SJSA1 (cell line): ENCODE results near the gene ARHGAP42. TPM values are rescaled to one million over a fixed set of nuclear protein-coding genes. Genes with fewer than 3 reads are reported as not detected.
"Not testable (repeated sequence)": the region's sequence is repeated elsewhere in the genome, so short reads cannot be mapped to it uniquely, and the experiment has no call there.

Source experiments
- DNase-seq, 2 experiments: peaks; one replicate each; pipeline ENCODE4 v3.0.0-alpha.2; 2015 to 2020; ENCODE audit warnings: low spot score in 2 of 2, low read depth in 1 of 2
- H3K27ac ChIP-seq: fragments of 250-450 bp; sonication (Bioruptor Pico); 2 replicates; pipeline ENCODE4 v1.5.1; 2020; ENCODE audit warnings: mild to moderate bottlenecking, moderate library complexity
- H3K27me3 ChIP-seq: fragments of 250-450 bp; sonication (Bioruptor Pico); replicated peaks from 2 replicates; pipeline ENCODE4 v1.5.1; 2020; ENCODE audit warnings: mild to moderate bottlenecking, moderate library complexity
- H3K36me3 ChIP-seq: fragments of 250-450 bp; sonication (Bioruptor Pico); 2 replicates; pipeline ENCODE4 v1.5.1; 2020; ENCODE audit warnings: mild to moderate bottlenecking
- H3K4me1 ChIP-seq: fragments of 250-450 bp; sonication (Bioruptor Pico); replicated peaks from 2 replicates; pipeline ENCODE4 v1.6.1; 2021; ENCODE audit warnings: mild to moderate bottlenecking
- H3K4me3 ChIP-seq: fragments of 250-450 bp; sonication (Bioruptor Pico); 2 replicates; pipeline ENCODE4 v1.5.1; 2020; ENCODE audit warnings: mild to moderate bottlenecking
- H3K9me3 ChIP-seq: fragments of 250-450 bp; sonication (Bioruptor Pico); replicated peaks from 2 replicates; pipeline ENCODE4 v1.5.1; 2020; ENCODE audit warnings: mild to moderate bottlenecking
- total RNA-seq: library from RNA; depleted of rRNA; stranded (reverse); fragments of >200 nt; shearing (Covaris generic); gene quantifications from 2 replicates; pipeline ENCODE4 v1.2.3, GENCODE V29; 2014

The ARHGAP42 gene
- total RNA-seq, 1 experiment from 2014 or later, result 17.2 TPM

GRCh38 chr11:100888836-100889235, 201.7 kb downstream of the ARHGAP42 start:
- Histone ChIP-seq H3K4me1 (peaks cover 47% of the 10 kb centered on the region), H3K27ac (peak overlapping the region; percentile 89)
- peak in 1 of 2 experiments; percentile 55 for DNase-seq

DNA sequence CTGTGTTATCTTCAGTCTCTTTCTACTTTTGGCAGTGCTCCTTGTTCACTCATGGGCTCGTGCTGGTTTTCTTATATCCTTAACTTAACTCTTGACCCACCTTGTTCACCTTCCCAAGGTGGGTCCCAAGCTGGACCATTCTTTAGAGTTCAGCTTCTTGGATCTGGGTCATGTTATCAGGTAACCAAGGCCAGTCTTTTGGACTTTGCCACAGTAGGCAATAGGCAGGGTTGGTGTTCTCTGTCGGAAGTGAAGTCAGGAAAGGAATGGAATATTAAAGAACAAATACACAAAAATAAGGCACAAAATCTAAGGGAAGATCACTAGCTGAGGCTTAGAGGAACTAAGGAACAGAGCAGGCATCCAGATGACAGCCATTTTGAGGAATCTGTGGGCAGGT, 202.7 kb downstream of the ARHGAP42 start:
- Histone ChIP-seq H3K27me3 (no peaks in the 10 kb centered on the region), H3K4me1 (peaks cover 38% of the 10 kb centered on the region), H3K27ac (peak overlapping the region; percentile 89), H3K4me3 (no peak overlapping the region), H3K9me3 (no peaks in the 10 kb centered on the region), H3K36me3 (no peaks in the 10 kb centered on the region)
- no peak for DNase-seq

More at GRCh38 chr11:100888836-100889235, 201.7 kb downstream of the ARHGAP42 start:
- no peak overlapping the region for H3K4me3 ChIP-seq
- H3K9me3 ChIP-seq, result no peaks in the 10 kb centered on the region
- no peaks in the 10 kb centered on the region for H3K27me3 ChIP-seq
- no peaks in the 10 kb centered on the region for H3K36me3 ChIP-seq

- Histone ChIP-seq H3K36me3 (no peaks in the 10 kb centered on the region), H3K27me3 (no peaks in the 10 kb centered on the region), H3K4me3 (no peak overlapping the region), H3K27ac (peak overlapping the region; percentile 89), H3K4me1 (peaks cover 34% of the 10 kb centered on the region), H3K9me3 (no peaks in the 10 kb centered on the region)
- DNase-seq, result peak; percentile 73 to 87
Measured at GRCh38 chr11:100890789-100891188, 203.7 kb downstream of the ARHGAP42 start.

DNA sequence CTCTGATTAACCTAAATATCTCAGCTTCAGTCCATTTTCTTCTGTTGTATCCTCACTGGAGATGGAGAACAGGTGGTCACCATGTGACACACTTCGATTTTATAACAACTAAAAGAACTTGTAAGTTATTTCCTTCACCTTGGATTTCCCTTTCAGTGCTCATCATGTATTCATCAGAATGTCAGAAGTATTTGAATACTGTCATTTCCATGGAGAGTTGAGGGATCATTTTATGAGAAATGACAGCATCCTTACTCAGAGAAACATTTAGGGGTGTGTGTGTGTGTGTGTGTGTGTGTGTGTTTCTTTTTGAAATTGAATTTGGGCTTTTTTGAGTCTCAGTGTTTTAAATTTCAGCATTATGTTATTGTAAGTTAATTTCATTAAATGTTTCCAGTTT, 205.8 kb downstream of the ARHGAP42 start:
- Histone ChIP-seq H3K27ac (no peak overlapping the region), H3K27me3 (no peaks in the 10 kb centered on the region), H3K4me3 (no peak overlapping the region), H3K36me3 (no peaks in the 10 kb centered on the region), H3K9me3 (no peaks in the 10 kb centered on the region), H3K4me1 (peaks cover 34% of the 10 kb centered on the region)
- DNase-seq, result no peak

GRCh38 chr11:100895449-100895848, 208.4 kb downstream of the ARHGAP42 start:
- Histone ChIP-seq H3K27ac (no peak overlapping the region), H3K9me3 (no peaks in the 10 kb centered on the region), H3K4me3 (no peak overlapping the region), H3K36me3 (no peaks in the 10 kb centered on the region), H3K27me3 (no peaks in the 10 kb centered on the region), H3K4me1 (peaks cover 12% of the 10 kb centered on the region)
- DNase-seq, result no peak

DNA sequence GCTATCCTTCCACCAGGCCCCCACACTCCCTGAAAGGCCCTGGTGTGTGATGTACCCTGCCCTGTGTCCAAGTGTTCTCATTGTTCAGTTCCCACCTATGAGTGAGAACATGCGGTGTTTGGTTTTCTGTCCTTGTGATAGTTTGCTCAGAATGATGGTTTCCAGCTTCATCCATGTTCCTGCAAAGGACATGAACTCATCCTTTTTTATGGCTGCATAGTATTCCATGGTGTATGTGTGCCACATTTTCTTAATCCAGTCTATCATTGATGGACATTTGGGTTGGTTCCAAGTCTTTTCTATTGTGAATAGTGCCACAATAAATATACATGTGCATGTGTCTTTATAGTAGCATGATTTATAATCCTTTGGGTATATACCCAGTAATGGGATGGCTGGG, 208.9 kb downstream of the ARHGAP42 start:
- H3K27ac ChIP-seq, H3K4me1 ChIP-seq, H3K36me3 ChIP-seq: not testable (repeated sequence)

GRCh38 chr11:100901471-100901870, 214.4 kb downstream of the ARHGAP42 start:
- not testable (repeated sequence) for H3K27me3 ChIP-seq, H3K9me3 ChIP-seq, H3K36me3 ChIP-seq, H3K27ac ChIP-seq, H3K4me1 ChIP-seq, H3K4me3 ChIP-seq, DNase-seq

More for the DNA sequence above, 208.9 kb downstream of the ARHGAP42 start:
- not testable (repeated sequence) for H3K9me3 ChIP-seq, H3K4me3 ChIP-seq, H3K27me3 ChIP-seq, DNase-seq

- Histone ChIP-seq H3K36me3 (no peaks in the 10 kb centered on the region), H3K4me1 (no peaks in the 10 kb centered on the region), H3K4me3 (no peak overlapping the region), H3K27me3 (no peaks in the 10 kb centered on the region), H3K27ac (no peak overlapping the region), H3K9me3 (no peaks in the 10 kb centered on the region)
- DNase-seq, result no peak
Measured at GRCh38 chr11:100902454-100903141, 215.5 kb downstream of the ARHGAP42 start.

DNA sequence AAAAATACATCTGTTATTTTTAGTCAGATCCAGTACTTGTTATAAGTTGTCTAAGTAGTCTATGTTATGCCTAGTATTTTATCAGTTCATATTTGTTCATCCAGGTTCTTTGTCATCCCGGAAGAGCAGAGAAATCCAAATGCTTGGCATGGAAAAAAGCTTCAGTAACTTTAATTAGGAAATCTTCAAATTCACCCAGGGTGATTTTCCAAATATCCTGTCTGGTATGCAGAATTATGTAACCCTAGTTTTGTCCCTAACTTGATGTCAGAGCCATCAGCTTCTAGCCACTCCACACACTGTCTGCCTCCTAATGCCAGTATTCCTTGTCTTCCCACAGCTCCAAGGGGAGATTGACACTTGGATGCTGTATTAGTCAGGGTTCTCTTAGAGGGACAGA, 216.2 kb downstream of the ARHGAP42 start:
- H3K27me3 ChIP-seq, result no peaks in the 10 kb centered on the region
- H3K4me1 ChIP-seq, result peaks cover under 1% of the 10 kb centered on the region
- no peaks in the 10 kb centered on the region for H3K9me3 ChIP-seq
- H3K36me3 ChIP-seq, result no peaks in the 10 kb centered on the region
- H3K27ac ChIP-seq, result no peak overlapping the region
- no peak overlapping the region for H3K4me3 ChIP-seq
- no peak for DNase-seq

DNA sequence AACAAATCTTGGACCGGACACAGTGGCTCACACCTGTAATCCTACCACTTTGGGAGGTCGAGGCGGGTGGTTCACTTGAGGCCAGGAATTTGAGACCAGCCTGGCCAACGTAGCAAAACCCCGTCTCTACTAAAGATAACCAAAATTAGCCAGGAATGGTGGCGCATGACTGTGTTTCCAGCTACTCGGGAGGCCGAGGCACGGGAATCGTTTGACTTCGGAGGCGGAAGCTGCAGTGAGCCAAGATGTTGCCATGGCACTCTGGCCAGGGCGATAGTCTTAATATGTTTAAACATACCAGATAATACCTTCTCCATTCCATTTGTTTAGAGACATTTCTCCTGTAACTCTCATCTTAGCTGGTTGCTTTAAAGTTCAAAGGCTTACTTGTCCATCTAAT, 218.6 kb downstream of the ARHGAP42 start:
- Histone ChIP-seq H3K36me3 (no peaks in the 10 kb centered on the region), H3K4me1 (peaks cover 13% of the 10 kb centered on the region), H3K9me3 (no peaks in the 10 kb centered on the region), H3K4me3 (no peak overlapping the region), H3K27ac (no peak overlapping the region), H3K27me3 (no peaks in the 10 kb centered on the region)
- no peak for DNase-seq

DNA sequence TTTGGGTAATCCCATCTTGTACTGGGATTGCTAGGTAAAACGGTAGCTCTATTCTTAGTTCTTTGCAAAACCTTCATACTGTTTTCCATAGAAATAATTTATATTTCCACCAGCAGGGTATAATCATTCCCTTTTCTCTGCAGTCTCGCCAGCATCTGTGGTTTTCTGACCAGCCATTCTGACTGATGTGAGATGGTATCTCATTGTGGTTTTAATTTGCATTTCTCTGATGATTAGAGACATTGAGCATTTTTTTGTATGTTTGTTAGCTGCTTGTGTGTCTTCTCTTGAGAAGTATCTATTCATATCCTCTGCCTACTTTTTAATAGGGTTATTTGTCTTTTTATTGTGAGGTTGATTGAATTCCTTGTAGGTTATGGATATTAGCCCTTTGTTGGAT, 221.7 kb downstream of the ARHGAP42 start:
- no peaks in the 10 kb centered on the region for H3K9me3 ChIP-seq
- DNase-seq, result peak in 1 of 2 experiments; percentile 56
- no peak overlapping the region for H3K4me3 ChIP-seq
- H3K4me1 ChIP-seq, result peaks cover 13% of the 10 kb centered on the region
- no peaks in the 10 kb centered on the region for H3K27me3 ChIP-seq
- H3K36me3 ChIP-seq, result no peaks in the 10 kb centered on the region
- no peak overlapping the region for H3K27ac ChIP-seq

GRCh38 chr11:100910808-100911207, 223.7 kb downstream of the ARHGAP42 start:
- no peaks in the 10 kb centered on the region for H3K9me3 ChIP-seq
- H3K4me3 ChIP-seq, result no peak overlapping the region
- no peaks in the 10 kb centered on the region for H3K27me3 ChIP-seq
- H3K27ac ChIP-seq, result no peak overlapping the region
- no peak for DNase-seq
- peaks cover 13% of the 10 kb centered on the region for H3K4me1 ChIP-seq
- H3K36me3 ChIP-seq, result no peaks in the 10 kb centered on the region

- no peaks in the 10 kb centered on the region for H3K9me3 ChIP-seq
Measured at GRCh38 chr11:100914415-100915110, 227.5 kb downstream of the ARHGAP42 start.

More at GRCh38 chr11:100914415-100915110, 227.5 kb downstream of the ARHGAP42 start:
- H3K36me3 ChIP-seq, result no peaks in the 10 kb centered on the region
- no peaks in the 10 kb centered on the region for H3K27me3 ChIP-seq
- no peak overlapping the region for H3K4me3 ChIP-seq
- no peak overlapping the region for H3K27ac ChIP-seq
- peaks cover 8% of the 10 kb centered on the region for H3K4me1 ChIP-seq
- DNase-seq, result no peak
